ENCODE measurements around the gene KSR1. TPM values are rescaled to one million over a fixed set of nuclear protein-coding genes. Genes with fewer than 3 reads are reported as not detected.

KSR1 gene
- total RNA-seq, 1 donor = 15.5 TPM

- no peak for DNase-seq (ENCODE audit: low read depth)
- H3K4me3 ChIP-seq (ENCODE audit: low read depth, low read length) = no peak overlapping the region
- no peak for TF ChIP-seq CTCF (IDR thresholded peaks at IDR 0.05; ENCODE audit: insufficient read depth, low read depth, low read length)
These were observed 152.3 kb downstream of the KSR1 start for GRCh38 chr17:27608328-27609230.

GRCh38 chr17:27609611-27610303, 153.5 kb downstream of the KSR1 start:
- no peak overlapping the region for H3K4me3 ChIP-seq (ENCODE audit: low read depth, low read length)
- TF ChIP-seq CTCF (IDR thresholded peaks at IDR 0.05; ENCODE audit: insufficient read depth, low read depth, low read length) = peak; percentile 67
- DNase-seq (ENCODE audit: low read depth) = peak; percentile 50

DNA sequence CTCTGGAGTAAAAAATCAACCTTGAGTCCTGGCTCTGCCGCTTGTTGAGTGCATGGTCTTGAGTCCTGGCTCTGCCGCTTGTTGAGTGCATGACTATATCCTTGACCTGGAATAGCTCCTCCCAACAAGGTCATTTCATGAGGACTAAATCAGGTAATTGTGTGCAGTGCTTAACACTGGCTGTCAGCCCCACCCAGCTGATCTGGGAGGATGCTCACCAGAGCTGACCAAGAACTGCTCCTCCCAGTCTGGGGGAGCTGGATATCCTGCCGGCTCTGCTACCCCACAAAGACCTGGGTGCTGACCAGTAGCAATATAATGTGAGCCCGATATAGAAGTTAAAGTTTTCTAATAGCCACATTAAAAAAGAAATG, 154.0 kb downstream of the KSR1 start:
- no peak for TF ChIP-seq CTCF (IDR thresholded peaks at IDR 0.05; ENCODE audit: insufficient read depth, low read depth, low read length)
- DNase-seq (ENCODE audit: low read depth) = no peak
- no peak overlapping the region for H3K4me3 ChIP-seq (ENCODE audit: low read depth, low read length)

DNA sequence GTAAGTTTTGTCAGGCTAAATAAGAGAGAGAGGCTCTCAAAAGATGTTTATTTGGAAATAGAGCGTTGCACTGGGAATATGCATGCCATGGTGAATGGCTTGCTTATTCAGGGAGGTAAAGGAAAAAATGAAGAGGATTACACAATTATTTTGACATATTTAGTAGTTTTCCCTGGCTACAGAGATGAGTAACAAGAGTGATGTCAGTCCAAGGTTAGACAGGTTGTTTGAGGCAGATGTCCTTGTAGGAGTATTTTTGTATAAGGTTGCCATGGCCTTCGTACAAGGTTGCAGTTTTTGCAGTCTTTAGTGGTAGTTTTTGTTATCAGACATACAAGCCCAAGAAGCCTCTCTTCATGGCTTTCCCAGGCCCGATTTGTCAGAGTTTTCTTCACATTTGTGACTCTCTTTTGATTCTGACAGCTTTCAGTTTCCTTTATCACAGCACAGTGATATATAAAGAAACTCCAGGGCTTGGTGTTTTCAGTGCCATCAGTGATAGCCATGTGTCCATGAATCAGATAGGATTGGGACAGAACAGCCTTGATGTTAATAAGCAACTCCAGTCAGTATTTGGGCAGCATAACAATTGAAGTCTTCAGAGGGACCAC, 156.0 kb downstream of the KSR1 start:
- TF ChIP-seq CTCF (IDR thresholded peaks at IDR 0.05; ENCODE audit: insufficient read depth, low read depth, low read length) = no peak
- DNase-seq (ENCODE audit: low read depth) = peak; percentile 66
- H3K4me3 ChIP-seq (ENCODE audit: low read depth, low read length) = no peak overlapping the region

- TF ChIP-seq CTCF (IDR thresholded peaks at IDR 0.05; ENCODE audit: insufficient read depth, low read depth, low read length) = no peak
- no peak for DNase-seq (ENCODE audit: low read depth)
These were observed 157.2 kb downstream of the KSR1 start for GRCh38 chr17:27613433-27613832.

DNA sequence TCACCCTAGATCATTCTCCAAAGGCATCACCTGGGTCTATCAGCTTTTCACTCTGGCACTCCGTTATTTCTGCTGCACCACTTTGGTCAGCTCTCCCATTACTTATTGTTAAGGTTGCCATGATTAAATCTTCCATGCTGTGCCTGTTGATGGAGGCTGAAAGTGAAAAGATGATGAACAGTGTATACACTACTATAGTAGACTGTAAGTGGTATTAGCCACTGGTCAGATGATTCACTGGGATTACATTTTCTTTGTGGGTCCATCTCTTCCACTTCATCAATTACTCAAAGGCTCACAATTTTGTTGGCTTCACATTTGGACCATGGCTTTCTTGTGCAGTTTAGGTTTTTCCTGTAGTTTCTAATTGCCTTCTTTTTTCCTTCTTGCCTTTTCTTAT, 158.9 kb downstream of the KSR1 start:
- no peak overlapping the region for H3K4me3 ChIP-seq (ENCODE audit: low read depth, low read length)
- no peak for DNase-seq (ENCODE audit: low read depth)
- TF ChIP-seq CTCF (IDR thresholded peaks at IDR 0.05; ENCODE audit: insufficient read depth, low read depth, low read length) = no peak

More at GRCh38 chr17:27613433-27613832, 157.2 kb downstream of the KSR1 start:
- no peak overlapping the region for H3K4me3 ChIP-seq (ENCODE audit: low read depth, low read length)

Data from fibroblast of villous mesenchyme (primary cell).